Measurements from ENCODE around the gene PPP1R13L. TPM values are rescaled to one million over a fixed set of nuclear protein-coding genes. Genes with fewer than 3 reads are reported as not detected.

Gene PPP1R13L
- total RNA-seq, 3 donors from 2014 or later = 21.1 to 36.7 (median 30.8) TPM

DNA sequence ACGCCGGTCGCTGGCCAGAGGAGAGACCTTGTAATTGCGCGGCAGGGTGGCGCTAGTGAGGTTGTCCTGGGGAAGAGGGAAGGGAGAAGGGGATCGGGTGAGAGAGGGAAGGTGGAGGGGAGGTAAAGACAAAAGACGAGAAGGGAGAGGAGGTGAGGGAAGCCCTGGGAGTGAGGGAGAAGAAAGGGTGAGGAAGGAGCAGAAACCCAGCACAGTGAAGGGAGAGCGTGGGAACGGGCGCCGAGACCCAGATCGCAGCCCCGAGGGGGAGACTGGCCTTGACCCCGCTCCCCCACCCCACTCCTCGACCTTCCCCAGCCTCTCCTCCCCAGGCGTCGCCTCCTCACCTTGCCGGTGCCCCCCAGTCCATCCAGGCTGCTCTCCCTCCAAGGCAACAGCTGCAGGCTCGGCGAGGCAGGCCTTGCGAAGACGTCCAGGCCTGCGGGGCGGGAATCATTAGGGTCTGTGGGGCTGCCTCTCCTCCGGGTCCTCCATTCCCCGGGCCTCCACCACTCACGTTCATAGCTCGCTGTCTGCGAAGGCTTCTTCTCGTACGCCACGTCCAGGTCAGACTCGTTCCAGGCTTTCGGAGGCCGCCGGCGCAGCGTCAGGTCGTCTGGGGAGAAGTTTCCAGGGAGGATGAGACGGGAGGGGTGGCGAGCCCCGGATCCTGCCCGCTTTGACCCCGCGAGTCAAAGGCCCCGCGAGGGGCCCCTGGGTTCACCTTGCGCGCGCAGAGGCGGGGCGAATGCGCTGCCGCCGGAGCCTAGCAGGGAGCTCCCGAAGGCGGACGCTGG lies 8.8 kb downstream of the PPP1R13L start:
- Histone ChIP-seq H3K4me3 (no peak overlapping the region), H3K4me1 (ENCODE audit: low read depth) (peaks cover 10% of the 10 kb centered on the region), H3K36me3 (ENCODE audit: low read depth) (no peaks in the 10 kb centered on the region), H3K9me3 (no peaks in the 10 kb centered on the region)
- ATAC-seq (no peak), DNase-seq (no peak)
- intact Hi-C loops (cut with DNase I, micrococcal nuclease) = no loop called here
- TF ChIP-seq CTCF (IDR thresholded peaks at IDR 0.05) = no peak

DNA sequence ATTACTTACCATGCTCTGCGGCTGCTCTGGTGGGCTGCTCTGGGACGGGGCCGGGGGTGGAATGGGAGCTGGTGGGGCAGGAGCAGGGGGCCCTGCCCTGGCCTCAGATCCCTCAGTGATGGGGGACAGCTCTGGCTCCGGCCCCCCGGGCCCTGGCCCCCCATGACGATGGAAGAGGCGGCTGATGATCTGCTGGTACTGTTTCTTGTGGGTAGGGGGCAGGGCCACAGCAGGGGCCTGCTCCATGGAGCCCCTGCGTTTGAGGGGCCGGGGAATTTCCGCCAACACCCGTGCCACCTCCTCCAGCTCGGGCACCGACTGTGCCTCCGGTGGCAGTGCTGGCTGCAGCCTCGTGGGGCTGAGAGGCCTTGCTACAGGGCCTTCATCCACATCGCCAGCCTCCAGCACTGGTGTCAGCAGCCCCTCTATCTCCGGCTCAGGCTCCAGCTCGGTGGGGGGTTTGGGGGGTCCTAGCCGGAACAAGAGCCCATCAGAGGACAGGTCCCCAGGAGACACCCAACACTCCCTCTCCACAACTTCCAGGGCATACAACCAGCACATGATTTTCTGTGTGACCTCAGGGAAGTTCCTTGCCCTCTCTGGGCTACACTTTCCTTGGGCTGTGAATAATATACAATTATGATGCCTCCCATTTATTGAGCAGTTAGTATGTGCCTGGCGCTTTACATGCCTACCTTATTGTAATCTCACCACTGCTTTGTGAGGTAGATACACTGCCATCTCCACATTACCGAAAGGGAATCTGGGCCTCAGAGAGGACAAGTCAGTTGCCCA lies 12.8 kb downstream of the PPP1R13L start:
- H3K4me1 ChIP-seq (ENCODE audit: low read depth) = no peaks in the 10 kb centered on the region
- no peak for TF ChIP-seq CTCF (IDR thresholded peaks at IDR 0.05)
- no peak overlapping the region for H3K4me3 ChIP-seq
- intact Hi-C loops (cut with DNase I, micrococcal nuclease) = no loop called here
- DNase-seq (no peak), ATAC-seq (no peak)
- H3K9me3 ChIP-seq = no peaks in the 10 kb centered on the region
- H3K36me3 ChIP-seq (ENCODE audit: low read depth) = no peaks in the 10 kb centered on the region

DNA sequence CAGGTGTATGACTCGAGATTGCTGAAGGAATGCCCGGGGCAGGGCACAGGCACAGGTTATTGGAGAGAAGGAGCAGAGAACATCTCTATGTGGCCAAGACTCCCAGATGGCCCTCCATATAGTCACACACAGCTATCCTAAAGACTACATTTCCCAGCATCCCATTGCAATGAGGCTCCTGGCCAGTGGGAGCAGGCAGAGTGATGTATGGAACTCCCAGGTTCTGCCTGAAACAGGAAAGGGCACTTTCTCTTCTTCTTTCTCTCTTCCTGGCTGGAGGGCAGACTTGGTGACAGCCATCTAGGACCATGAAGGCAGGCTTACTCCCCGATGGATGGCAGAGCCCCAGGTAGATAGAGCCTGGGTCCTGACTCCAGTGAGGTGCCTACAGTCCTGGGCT lies 13.5 kb downstream of the PPP1R13L start:
- intact Hi-C loops (cut with DNase I, micrococcal nuclease) = no loop called here
- TF ChIP-seq CTCF (IDR thresholded peaks at IDR 0.05) = no peak
- ATAC-seq (peak; percentile 64), DNase-seq (no peak)
- Histone ChIP-seq H3K9me3 (no peaks in the 10 kb centered on the region), H3K4me1 (ENCODE audit: low read depth) (no peaks in the 10 kb centered on the region), H3K4me3 (no peak overlapping the region), H3K36me3 (ENCODE audit: low read depth) (no peaks in the 10 kb centered on the region)

- Histone ChIP-seq H3K36me3 (ENCODE audit: low read depth) (no peaks in the 10 kb centered on the region), H3K4me1 (ENCODE audit: low read depth) (no peaks in the 10 kb centered on the region), H3K4me3 (no peak overlapping the region), H3K9me3 (no peaks in the 10 kb centered on the region)
- intact Hi-C loops (cut with DNase I, micrococcal nuclease) = no loop called here
- ATAC-seq (peak; percentile 24), DNase-seq (no peak)
- TF ChIP-seq CTCF (IDR thresholded peaks at IDR 0.05) = no peak
Observed at GRCh38 chr19:45385392-45386221, 19.3 kb downstream of the PPP1R13L start.

GRCh38 chr19:45382426-45382825 lies 22.4 kb downstream of the PPP1R13L start:
- no peak for TF ChIP-seq CTCF (IDR thresholded peaks at IDR 0.05)
- intact Hi-C loops (cut with DNase I, micrococcal nuclease) = no loop called here
- Histone ChIP-seq H3K4me3 (no peak overlapping the region), H3K36me3 (ENCODE audit: low read depth) (no peaks in the 10 kb centered on the region), H3K9me3 (no peaks in the 10 kb centered on the region), H3K4me1 (ENCODE audit: low read depth) (no peaks in the 10 kb centered on the region)
- no peak for DNase-seq
- ATAC-seq = no peak
